ENCODE data around the gene WDR18.

WDR18 gene

GRCh38 chr19:1018393-1018792 is 34.2 kb downstream of the WDR18 start:
- TF ChIP-seq, protein P1, sequence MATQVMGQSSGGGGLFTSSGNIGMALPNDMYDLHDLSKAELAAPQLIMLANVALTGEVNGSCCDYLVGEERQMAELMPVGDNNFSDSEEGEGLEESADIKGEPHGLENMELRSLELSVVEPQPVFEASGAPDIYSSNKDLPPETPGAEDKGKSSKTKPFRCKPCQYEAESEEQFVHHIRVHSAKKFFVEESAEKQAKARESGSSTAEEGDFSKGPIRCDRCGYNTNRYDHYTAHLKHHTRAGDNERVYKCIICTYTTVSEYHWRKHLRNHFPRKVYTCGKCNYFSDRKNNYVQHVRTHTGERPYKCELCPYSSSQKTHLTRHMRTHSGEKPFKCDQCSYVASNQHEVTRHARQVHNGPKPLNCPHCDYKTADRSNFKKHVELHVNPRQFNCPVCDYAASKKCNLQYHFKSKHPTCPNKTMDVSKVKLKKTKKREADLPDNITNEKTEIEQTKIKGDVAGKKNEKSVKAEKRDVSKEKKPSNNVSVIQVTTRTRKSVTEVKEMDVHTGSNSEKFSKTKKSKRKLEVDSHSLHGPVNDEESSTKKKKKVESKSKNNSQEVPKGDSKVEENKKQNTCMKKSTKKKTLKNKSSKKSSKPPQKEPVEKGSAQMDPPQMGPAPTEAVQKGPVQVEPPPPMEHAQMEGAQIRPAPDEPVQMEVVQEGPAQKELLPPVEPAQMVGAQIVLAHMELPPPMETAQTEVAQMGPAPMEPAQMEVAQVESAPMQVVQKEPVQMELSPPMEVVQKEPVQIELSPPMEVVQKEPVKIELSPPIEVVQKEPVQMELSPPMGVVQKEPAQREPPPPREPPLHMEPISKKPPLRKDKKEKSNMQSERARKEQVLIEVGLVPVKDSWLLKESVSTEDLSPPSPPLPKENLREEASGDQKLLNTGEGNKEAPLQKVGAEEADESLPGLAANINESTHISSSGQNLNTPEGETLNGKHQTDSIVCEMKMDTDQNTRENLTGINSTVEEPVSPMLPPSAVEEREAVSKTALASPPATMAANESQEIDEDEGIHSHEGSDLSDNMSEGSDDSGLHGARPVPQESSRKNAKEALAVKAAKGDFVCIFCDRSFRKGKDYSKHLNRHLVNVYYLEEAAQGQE (IDR thresholded peaks at IDR 0.05; ENCODE audit: insufficient replicate concordance, low read depth): no peak
- no peak for TF ChIP-seq POLR2AphosphoS5 (IDR thresholded peaks at IDR 0.05; ENCODE audit: low read depth)
- no peak for TF ChIP-seq GABPA (IDR thresholded peaks at IDR 0.05; ENCODE audit: low read depth)
- TF ChIP-seq SPI1 (IDR thresholded peaks at IDR 0.05; ENCODE audit: borderline replicate concordance, low read depth): no peak
- TF ChIP-seq CTCF (IDR thresholded peaks at IDR 0.05; ENCODE audit: insufficient read depth, low read length): no peak
- H3K4me3 ChIP-seq (replicated peaks; ENCODE audit: insufficient read depth, low read length): no peak overlapping the region
- DNase-seq (ENCODE audit: low read depth in 1 of 2, low spot score in 1 of 2): no peak
- H3K27ac ChIP-seq (replicated peaks): 0 out of 2 replicates have a peak overlapping the region, but pooled peaks have one; percentile 2
- no peaks in the 10 kb centered on the region for H3K27me3 ChIP-seq (ENCODE audit: insufficient read depth, poor library complexity, severe bottlenecking)

DNA sequence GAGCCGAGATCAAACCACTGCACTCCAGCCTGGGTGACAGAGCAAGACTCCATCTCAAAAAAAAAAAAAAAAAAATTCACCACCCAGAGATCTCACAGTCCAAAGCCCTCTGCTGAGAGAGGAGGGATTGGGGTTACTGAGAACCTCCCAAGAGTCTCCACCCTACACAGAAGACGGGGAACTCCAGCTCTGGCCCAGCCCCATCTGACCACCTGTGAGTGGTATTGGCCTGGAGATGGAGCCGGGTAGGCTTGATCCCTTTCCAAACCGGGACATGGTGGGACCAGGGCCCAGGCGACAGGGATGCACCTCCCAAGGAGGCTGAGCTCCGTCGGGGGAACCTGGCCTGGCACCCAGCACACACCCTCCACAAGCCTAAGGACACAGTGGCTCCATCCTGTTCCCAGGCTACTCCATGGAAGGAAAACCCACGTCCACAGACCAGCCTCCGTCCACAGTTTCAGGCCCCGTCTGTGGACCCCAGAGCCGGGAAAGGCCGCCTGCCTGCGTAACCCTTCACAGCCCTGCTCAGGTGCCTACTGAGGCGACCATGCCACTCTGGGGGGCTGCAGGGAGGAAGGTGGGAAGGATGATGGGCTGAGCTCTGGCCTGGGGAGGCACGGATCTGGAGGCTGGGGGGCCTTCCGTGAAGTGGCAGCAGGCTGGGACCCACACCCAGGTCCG is 34.9 kb downstream of the WDR18 start:
- H3K4me3 ChIP-seq (replicated peaks; ENCODE audit: insufficient read depth, low read length): peak overlapping the region; percentile 95
- DNase-seq (ENCODE audit: low read depth in 1 of 2, low spot score in 1 of 2): no peak
- no peaks in the 10 kb centered on the region for H3K27me3 ChIP-seq (ENCODE audit: insufficient read depth, poor library complexity, severe bottlenecking)
- 0 out of 2 replicates have a peak, but pooled peaks have one; percentile 9 for TF ChIP-seq POLR2AphosphoS5 (IDR thresholded peaks at IDR 0.05; ENCODE audit: low read depth)
- TF ChIP-seq SPI1 (IDR thresholded peaks at IDR 0.05; ENCODE audit: borderline replicate concordance, low read depth): no peak
- peak overlapping the region; percentile 98 for H3K27ac ChIP-seq (replicated peaks)

DNA sequence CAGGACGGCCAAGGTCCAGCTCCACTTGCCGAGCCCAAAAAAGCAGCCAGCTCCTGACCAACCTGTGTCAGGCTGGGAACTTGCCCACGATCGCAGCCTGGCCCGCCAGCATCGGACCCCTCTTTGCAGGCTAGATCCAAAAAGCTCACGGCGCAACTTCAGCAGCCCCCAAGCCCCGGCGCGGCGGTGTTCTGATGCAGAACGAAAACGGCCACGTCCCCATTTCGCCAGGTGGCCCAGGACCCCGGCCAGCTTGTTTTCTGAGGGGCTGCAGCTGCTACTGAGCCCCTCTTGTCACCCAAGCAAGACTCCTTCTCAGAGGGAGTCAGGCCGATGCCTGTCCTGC is 35.4 kb downstream of the WDR18 start:
- no peaks in the 10 kb centered on the region for H3K27me3 ChIP-seq (ENCODE audit: insufficient read depth, poor library complexity, severe bottlenecking)
- peak overlapping the region; percentile 98 for H3K27ac ChIP-seq (replicated peaks)
- peak overlapping the region; percentile 95 for H3K4me3 ChIP-seq (replicated peaks; ENCODE audit: insufficient read depth, low read length)
- no peak for DNase-seq (ENCODE audit: low read depth in 1 of 2, low spot score in 1 of 2)
- no peak for TF ChIP-seq SPI1 (IDR thresholded peaks at IDR 0.05; ENCODE audit: borderline replicate concordance, low read depth)
- TF ChIP-seq POLR2AphosphoS5 (IDR thresholded peaks at IDR 0.05; ENCODE audit: low read depth): no peak
- TF ChIP-seq, protein P1 (IDR thresholded peaks at IDR 0.05; ENCODE audit: insufficient replicate concordance, low read depth): no peak
- TF ChIP-seq GABPA (IDR thresholded peaks at IDR 0.05; ENCODE audit: low read depth): no peak
- no peak for TF ChIP-seq CTCF (IDR thresholded peaks at IDR 0.05; ENCODE audit: insufficient read depth, low read length)

DNA sequence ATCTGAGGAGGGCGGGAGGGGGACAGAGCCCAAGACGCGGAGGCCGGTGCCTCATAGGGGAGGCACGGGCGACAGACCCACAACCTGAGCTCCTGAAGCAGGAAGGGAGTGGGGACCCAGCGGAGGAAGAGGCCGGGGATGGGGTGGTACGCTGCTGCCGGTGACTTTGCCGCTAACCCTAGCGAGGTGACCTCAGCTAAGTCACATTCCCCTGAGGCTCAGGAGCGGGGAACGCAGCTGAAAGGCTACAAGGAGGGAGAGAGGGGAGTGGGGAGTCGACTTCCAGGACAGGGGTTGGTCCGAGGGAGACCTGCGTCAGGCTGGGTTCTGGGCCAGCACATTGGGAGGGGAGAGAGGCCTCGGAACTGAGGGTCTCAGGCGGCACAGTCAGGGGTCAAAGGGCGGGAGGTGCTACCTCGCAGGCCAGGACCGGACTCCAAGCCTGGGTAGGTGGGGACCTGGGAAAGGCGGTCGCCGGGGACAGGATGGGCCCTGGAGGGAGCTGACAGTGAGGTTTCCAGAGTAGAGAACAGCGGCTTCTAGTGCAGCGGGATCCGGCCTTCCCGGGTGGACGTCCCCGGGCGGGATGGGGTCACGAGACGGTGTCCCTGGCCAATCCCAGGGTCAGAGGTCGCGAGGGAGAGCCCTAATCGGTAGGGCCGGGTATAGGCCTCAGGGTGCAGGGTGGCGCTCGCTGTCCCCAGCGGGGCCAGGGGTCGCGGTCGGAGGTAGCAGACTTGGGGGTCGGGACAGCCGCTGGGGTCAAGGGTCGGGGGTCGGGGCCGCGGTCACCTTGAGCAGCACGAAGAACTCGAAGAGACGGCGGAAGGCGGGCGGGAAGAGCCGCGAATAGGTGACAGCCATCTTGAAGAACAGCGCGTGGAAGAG is 36.1 kb downstream of the WDR18 start:
- DNase-seq (ENCODE audit: low read depth in 1 of 2, low spot score in 1 of 2): peak; percentile 42 to 62
- H3K4me3 ChIP-seq (replicated peaks; ENCODE audit: insufficient read depth, low read length): peak overlapping the region; percentile 95
- TF ChIP-seq GABPA (IDR thresholded peaks at IDR 0.05; ENCODE audit: low read depth): no peak
- TF ChIP-seq POLR2AphosphoS5 (IDR thresholded peaks at IDR 0.05; ENCODE audit: low read depth): no peak
- TF ChIP-seq SPI1 (IDR thresholded peaks at IDR 0.05; ENCODE audit: borderline replicate concordance, low read depth): no peak
- TF ChIP-seq, protein P1 (IDR thresholded peaks at IDR 0.05; ENCODE audit: insufficient replicate concordance, low read depth): no peak
- TF ChIP-seq CTCF (IDR thresholded peaks at IDR 0.05; ENCODE audit: insufficient read depth, low read length): no peak
- H3K27ac ChIP-seq (replicated peaks): peak overlapping the region; percentile 98
- no peaks in the 10 kb centered on the region for H3K27me3 ChIP-seq (ENCODE audit: insufficient read depth, poor library complexity, severe bottlenecking)

Data from HL-60 (cell line).